ENCODE results near the gene RGL1.

RGL1 gene

GRCh38 chr1:183876309-183876708 is 71.4 kb downstream of the RGL1 start:
- no peaks in the 10 kb centered on the region for H3K36me3 ChIP-seq (ENCODE audit: control insufficient read depth in 2 of 2, insufficient read depth in 1 of 2, low read length in 2 of 2)
- H3K4me3 ChIP-seq (ENCODE audit: low read depth, low read length) = no peak overlapping the region
- no peak overlapping the region for H3K27ac ChIP-seq (ENCODE audit: extremely low read depth, low read depth, low read length)
- H3K9me3 ChIP-seq (ENCODE audit: control insufficient read depth, insufficient read depth, low read depth, low read length) = no peaks in the 10 kb centered on the region
- TF ChIP-seq ZNF658 (tag by site-specific recombination; IDR thresholded peaks at IDR 0.05) = no peak
- TF ChIP-seq FEZF1 (tag by site-specific recombination; IDR thresholded peaks at IDR 0.05) = no peak
- no peak for TF ChIP-seq KLF9 (tag by site-specific recombination; IDR thresholded peaks at IDR 0.05; ENCODE audit: low read depth)
- TF ChIP-seq ZNF792 (tag by site-specific recombination; IDR thresholded peaks at IDR 0.05) = no peak
- no peak for TF ChIP-seq ZNF426 (tag by site-specific recombination; IDR thresholded peaks at IDR 0.05)
- no peak for TF ChIP-seq ZNF394 (tag by site-specific recombination; IDR thresholded peaks at IDR 0.05; ENCODE audit: borderline replicate concordance)
- no peak for TF ChIP-seq ZNF660 (tag by site-specific recombination; IDR thresholded peaks at IDR 0.05)
- TF ChIP-seq ZBTB10 (tag by site-specific recombination; IDR thresholded peaks at IDR 0.05) = no peak
- ChIA-PET POLR2A (no interaction called here), CTCF (interaction anchor here (0.6 kb wide), 1 partner anchor 27 kb away, joined by 3 read pairs; no protein-coding TSS in a partner anchor)
- H3K4me1 ChIP-seq (ENCODE audit: control insufficient read depth, insufficient read depth, low read length) = peaks cover 17% of the 10 kb centered on the region

GRCh38 chr1:183877053-183877720 is 72.3 kb downstream of the RGL1 start:
- H3K27ac ChIP-seq (ENCODE audit: extremely low read depth, low read depth, low read length) = no peak overlapping the region
- no peak overlapping the region for H3K4me3 ChIP-seq (ENCODE audit: low read depth, low read length)
- no peaks in the 10 kb centered on the region for H3K9me3 ChIP-seq (ENCODE audit: control insufficient read depth, insufficient read depth, low read depth, low read length)
- TF ChIP-seq KLF16 (tag by site-specific recombination; IDR thresholded peaks at IDR 0.05) = no peak
- TF ChIP-seq ZNF473 (tag by site-specific recombination; IDR thresholded peaks at IDR 0.05) = no peak
- no peak for TF ChIP-seq SALL2 (tag by site-specific recombination; IDR thresholded peaks at IDR 0.05; ENCODE audit: borderline replicate concordance)
- no peak for TF ChIP-seq ZNF391 (tag by site-specific recombination; IDR thresholded peaks at IDR 0.05; ENCODE audit: borderline replicate concordance, low read depth)
- TF ChIP-seq BCL11B (tag by site-specific recombination; IDR thresholded peaks at IDR 0.05; ENCODE audit: low read depth) = no peak
- no peak for TF ChIP-seq PRDM10 (tag by site-specific recombination; IDR thresholded peaks at IDR 0.05)
- no peak for TF ChIP-seq ELK4 (IDR thresholded peaks at IDR 0.05; ENCODE audit: borderline replicate concordance, low read depth, low read length)
- TF ChIP-seq ZNF366 (tag by site-specific recombination; conservative IDR thresholded peaks at IDR 0.05) = no peak
- ChIA-PET CTCF (no interaction called here), POLR2A (no interaction called here)
- H3K36me3 ChIP-seq (ENCODE audit: control insufficient read depth in 2 of 2, insufficient read depth in 1 of 2, low read length in 2 of 2) = no peaks in the 10 kb centered on the region
- H3K4me1 ChIP-seq (ENCODE audit: control insufficient read depth, insufficient read depth, low read length) = peaks cover 23% of the 10 kb centered on the region
